ENCODE measurements around the gene TMEM54.

The TMEM54 gene

GRCh38 chr1:32893198-32894018 lies 7.8 kb downstream of the TMEM54 start:
- DNase-seq: peak; percentile 75

- DNase-seq: no peak
These were observed 8.6 kb downstream of the TMEM54 start for GRCh38 chr1:32892368-32893197.

- no peak for DNase-seq
These were observed 9.6 kb downstream of the TMEM54 start for GRCh38 chr1:32891630-32892029.

DNA sequence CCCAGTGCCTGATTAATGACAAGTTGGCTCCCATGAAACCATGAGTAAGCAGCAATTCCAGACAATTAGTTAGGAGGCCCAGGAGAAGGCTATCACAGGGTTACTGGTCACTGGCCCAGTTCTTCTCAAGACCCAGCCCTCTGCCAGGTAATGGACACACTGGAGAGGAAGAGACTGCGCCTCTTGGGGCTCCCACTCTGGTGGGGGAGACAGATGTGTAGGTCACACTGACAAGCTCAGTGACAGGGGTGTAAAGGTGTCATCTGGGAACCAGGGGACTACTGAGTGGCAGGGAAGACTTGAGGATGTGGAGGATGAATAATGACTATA lies 10.0 kb downstream of the TMEM54 start:
- DNase-seq: no peak

- no peak for DNase-seq
These were observed 10.5 kb downstream of the TMEM54 start for GRCh38 chr1:32890516-32891240.

- DNase-seq: no peak
These were observed 11.4 kb downstream of the TMEM54 start for GRCh38 chr1:32889731-32890278.

- no peak for DNase-seq
These were observed 12.3 kb downstream of the TMEM54 start for GRCh38 chr1:32888677-32889420.

DNA sequence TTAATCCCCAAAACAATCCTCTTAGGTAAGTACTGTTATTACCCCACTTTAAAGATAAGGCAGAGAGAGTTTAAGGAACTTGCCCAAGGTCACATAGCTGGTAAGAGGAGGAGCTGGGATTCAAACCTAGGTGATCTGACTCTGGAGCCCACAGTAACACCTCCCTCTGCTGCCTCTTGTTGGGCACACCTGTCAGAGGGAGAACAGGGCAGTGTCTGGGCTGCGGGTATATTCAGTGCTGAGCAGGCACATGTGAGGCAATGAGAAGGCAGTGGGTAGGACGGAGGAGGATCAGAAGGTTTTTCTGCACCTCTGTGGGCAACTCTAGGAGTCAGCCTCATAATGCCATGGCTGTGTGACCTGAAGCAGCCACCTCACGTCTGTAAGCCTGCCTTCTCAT lies 13.1 kb downstream of the TMEM54 start:
- no peak for DNase-seq

GRCh38 chr1:32887623-32888022 lies 13.6 kb downstream of the TMEM54 start:
- DNase-seq: no peak

- no peak for DNase-seq
These were observed 14.3 kb downstream of the TMEM54 start for GRCh38 chr1:32886828-32887414.

GRCh38 chr1:32886004-32886827 lies 15.0 kb downstream of the TMEM54 start, which contains the start of gene HPCA:
Gene HPCA (plus strand): TSS chr1:32886491. CDS start chr1:32888899, 2,408 bp downstream.
- peak; percentile 75 for DNase-seq

- no peak for DNase-seq
These were observed 15.5 kb downstream of the TMEM54 start for GRCh38 chr1:32885676-32886003.

DNA sequence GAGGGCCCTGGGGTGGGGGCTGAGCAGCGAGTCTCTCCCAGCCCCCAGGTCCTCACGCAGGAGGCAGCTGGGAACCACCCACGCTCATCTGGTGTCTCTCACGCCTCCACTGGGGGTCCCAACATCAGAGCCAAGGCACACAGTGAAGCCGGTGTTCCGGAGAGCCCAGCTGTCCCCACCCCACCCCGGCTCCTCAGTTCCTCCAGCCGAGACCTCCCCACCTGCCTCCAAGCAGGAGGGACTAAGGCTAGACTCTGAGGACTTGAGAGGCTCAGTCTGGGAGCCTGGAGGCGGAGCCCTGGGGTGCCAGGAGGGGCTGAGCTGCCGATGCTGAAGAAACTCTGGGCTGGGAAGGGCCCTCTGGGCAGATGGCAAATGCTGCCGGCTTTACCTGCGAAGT lies 16.5 kb downstream of the TMEM54 start:
- no peak for DNase-seq

GRCh38 chr1:32884032-32884372 lies 17.2 kb downstream of the TMEM54 start:
- DNase-seq: no peak

DNA sequence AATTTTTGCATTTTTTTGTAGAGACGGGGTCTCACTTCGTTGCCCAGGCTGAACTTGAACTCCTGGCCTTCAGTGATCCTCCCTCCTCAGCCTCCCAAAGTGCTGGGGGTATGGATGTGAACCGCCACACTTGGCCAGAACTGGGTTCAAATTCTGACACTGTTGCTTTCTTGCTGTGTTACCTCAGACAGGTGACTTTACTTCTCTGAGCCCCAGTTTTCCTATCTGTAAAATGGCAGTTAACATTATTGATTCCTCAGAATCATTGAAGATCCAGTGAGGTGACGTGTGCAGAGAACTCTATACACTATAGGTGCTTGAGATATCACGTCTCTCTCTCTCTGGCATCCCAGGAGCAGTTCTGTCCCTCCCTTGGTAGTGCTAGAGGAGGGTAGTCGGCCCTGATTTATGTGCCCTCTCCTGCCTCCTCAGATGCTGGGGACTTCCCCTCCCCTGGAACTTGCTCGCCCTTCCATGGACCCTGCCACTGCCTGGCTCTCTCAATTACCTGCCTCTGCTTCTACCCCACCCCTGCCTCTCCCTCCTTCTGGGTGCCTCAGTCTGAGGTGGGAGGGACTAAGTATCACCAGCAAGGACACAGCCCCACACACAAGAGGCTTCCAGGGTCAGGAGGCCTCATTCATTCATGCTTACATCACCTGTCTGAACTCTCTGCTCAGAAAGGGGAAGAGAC lies 17.7 kb downstream of the TMEM54 start:
- no peak for DNase-seq

- peak; percentile 42 for DNase-seq
These were observed 19.0 kb downstream of the TMEM54 start for GRCh38 chr1:32881871-32882850.

DNA sequence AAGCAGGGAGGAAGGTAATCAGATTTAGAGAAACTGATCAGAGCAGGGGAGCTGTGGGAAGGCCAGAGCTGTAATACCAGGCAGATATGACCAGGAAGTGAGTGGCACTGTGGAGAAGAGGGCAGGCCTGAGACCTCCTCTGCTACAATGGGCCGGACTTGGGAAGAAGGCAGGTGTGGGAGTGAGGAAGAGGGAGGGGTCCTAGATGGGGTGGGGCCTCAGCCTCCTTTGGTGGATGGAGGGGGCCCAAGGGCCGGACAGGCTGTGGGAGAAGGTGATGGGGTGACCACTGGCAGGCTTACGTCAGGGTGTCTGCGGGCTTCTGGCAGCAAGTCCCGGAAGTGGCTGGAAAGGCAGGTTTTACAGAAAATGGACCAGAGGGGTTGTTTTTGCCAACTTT lies 19.9 kb downstream of the TMEM54 start:
- peak; percentile 30 for DNase-seq

- peak; percentile 16 for DNase-seq
These were observed 22.6 kb downstream of the TMEM54 start for GRCh38 chr1:32878637-32879041.

GRCh38 chr1:32878183-32878582 lies 23.0 kb downstream of the TMEM54 start:
- DNase-seq: peak; percentile 39

Data from right forelimb (tissue), 1 donor.